ENCODE data around the gene RAP1GAP. TPM values are rescaled to one million over a fixed set of nuclear protein-coding genes. Genes with fewer than 3 reads are reported as not detected.

RAP1GAP gene
- total RNA-seq, 2 donors from 2014 or later = 0.38 to 1.2 TPM

DNA sequence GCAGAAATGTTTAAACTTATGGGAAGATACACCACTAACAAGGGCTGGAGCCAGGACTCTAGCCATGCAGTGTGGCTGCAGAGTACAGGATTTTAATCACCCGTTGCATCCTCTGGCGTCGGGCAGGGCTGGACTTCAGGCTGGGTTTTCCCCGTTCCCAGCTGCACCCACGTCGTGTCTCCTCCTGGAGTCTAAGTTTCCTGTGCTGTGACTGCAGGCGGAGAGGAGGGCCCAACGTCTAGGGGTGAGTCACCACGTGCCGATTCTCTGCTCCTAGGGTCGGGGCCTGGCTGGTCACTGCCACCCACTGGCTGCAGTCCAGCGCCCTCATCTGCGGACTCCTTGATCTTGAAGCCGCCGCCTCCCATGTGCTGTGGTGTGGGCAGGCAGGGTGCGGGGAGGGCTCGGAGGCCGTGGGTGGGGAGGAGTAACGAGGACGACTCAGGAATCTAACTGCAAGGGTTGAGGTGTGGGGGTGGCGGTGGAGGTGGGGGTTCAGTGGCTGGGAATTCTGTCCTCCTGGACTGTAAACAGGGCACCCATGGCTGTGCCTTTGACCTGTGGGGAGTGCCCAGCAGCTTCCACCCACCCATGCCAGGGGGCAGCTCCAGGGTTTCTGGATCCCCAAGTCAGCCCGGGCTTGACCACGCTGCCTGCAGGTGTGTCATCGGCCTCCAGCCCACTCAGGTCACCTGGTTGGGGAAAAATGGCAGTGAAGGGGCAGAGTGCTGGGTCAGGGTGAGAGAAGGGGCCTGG, 82.1 kb downstream of the RAP1GAP start:
- DNase-seq (ENCODE audit: low spot score) = peak; percentile 88
- intact Hi-C loops (cut with DNase I) = no loop called here

DNA sequence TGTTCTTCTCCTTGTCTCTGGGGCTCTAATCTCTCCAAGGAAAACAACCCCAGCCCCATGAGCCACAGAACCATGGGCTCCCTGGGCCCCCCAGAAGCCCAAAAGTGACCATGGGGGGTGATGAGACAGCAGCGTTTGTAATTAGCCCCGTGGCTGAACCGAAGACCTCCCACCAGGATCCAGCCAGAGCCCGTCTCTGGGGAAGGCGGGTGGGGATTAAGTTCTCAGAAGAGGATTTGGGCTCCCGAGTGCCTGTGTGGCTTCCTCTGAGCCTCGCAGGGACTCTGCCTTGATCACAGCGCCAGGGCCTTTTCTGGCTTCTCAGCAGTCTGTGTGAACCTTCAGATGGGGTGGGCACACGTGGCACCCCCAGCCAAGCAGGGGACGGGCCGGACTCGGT, 82.9 kb downstream of the RAP1GAP start:
- no peak for DNase-seq (ENCODE audit: low spot score)
- intact Hi-C loops (cut with DNase I) = no loop called here

DNA sequence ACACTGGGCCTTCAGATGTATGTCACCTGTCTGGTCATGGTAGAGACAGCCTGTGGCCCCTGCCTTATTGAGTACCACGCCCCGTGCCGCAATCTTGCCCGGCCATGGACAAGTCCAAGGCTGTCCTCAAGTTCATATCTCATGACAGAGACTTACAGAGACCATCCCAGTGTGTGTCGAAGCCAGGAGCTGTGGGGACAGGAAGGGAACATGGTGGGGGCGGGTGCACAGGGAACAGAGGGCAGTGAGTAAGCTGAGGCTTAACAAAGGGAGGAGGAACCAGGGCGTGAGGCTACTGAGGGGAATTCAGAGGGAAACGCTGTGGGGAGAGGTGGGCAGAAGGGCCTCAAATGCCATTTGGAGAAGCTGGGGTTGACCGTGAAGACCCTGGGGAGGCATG, 84.1 kb downstream of the RAP1GAP start:
- intact Hi-C loops (cut with DNase I) = no loop called here

DNA sequence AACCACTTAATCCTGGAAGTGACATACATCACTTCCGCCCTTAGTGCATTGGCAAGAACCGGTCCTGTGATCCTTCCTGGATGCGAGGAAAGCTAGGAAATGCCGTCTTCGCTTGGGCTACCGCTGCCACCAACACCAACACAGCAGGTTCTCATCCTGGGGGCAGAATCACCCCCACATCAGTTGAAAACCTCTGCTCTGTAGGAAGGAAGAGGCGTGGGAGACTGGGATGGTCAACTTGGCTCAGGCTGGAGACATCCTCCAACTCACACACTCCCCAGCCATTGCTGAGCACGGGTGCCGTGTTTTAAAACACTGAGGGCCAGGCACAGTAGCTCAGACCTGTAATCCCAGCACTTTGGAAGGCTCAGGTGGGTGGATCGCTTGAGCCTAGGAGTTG, 85.1 kb downstream of the RAP1GAP start:
- DNase-seq (ENCODE audit: low spot score) = no peak
- intact Hi-C loops (cut with DNase I) = no loop called here

More for the DNA sequence above, 84.1 kb downstream of the RAP1GAP start:
- no peak for DNase-seq (ENCODE audit: low spot score)

DNA sequence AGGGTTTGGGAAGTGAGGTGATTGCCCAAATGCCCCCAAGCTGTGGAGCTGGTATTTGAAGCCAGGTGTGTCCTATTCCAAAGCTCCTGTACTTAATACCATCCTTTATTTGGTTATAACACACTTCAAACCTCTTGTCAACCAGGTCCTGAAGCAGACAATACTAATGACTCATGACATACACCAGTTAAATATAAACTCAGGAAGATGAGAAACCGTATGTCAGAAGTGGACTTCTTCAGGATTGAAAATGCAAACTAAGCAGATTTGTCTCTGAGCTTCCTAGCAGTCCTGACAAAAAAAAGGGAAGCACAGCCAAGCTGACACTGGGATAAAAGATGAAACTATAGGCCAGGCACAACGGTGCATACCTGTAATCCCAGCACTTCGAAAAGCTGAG, 89.4 kb downstream of the RAP1GAP start:
- intact Hi-C loops (cut with DNase I) = no loop called here
- DNase-seq (ENCODE audit: low spot score) = no peak

DNA sequence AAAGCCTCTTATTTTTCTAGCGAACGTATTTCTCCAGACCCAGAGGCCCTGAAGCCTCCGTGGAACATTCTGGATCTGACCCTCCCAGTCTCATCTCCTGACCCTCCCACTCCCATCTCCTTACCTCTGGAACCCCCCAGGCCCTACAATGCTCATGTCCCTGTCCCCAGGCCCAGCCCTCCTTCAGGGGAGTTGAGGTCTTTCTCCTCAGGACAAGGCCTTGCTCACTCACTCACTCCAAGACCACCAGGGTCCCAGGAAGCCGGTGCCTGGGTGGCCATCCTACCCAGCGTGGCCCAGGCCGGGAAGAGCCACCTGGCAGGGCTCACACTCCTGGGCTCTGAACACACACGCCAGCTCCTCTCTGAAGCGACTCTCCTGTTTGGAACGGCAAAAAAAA, 91.2 kb downstream of the RAP1GAP start:
- no peak for DNase-seq (ENCODE audit: low spot score)
- intact Hi-C loops (cut with DNase I) = no loop called here

DNA sequence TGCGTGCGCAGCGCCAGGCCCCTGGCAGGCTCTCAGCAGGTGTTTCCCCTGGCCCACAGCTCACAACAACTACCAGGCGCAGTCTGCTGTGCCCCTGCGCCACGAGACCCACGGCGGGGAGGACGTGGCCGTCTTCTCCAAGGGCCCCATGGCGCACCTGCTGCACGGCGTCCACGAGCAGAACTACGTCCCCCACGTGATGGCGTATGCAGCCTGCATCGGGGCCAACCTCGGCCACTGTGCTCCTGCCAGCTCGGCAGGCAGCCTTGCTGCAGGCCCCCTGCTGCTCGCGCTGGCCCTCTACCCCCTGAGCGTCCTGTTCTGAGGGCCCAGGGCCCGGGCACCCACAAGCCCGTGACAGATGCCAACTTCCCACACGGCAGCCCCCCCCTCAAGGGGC, 91.8 kb downstream of the RAP1GAP start:
- intact Hi-C loops (cut with DNase I) = no loop called here
- no peak for DNase-seq (ENCODE audit: low spot score)

DNA sequence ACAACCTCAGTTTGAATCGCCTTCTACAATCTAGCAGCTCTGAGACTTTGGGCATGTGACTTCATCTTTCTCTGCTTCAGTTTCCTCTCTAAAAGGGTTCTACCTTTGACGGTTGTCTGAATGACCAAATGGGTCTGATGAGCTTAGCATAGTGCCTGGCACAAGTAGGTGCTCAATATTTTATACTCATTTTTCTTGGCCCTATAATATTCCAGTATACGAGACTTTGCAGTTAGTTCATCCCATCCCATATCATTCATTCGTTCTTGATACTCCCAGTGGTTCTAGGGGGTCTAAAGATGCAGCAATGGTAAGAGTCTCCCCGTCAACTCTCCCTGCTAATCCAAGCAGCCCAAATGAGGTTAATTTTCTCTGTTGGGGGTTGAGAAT, 92.4 kb downstream of the RAP1GAP start:
- intact Hi-C loops (cut with DNase I) = no loop called here
- no peak for DNase-seq (ENCODE audit: low spot score)

DNA sequence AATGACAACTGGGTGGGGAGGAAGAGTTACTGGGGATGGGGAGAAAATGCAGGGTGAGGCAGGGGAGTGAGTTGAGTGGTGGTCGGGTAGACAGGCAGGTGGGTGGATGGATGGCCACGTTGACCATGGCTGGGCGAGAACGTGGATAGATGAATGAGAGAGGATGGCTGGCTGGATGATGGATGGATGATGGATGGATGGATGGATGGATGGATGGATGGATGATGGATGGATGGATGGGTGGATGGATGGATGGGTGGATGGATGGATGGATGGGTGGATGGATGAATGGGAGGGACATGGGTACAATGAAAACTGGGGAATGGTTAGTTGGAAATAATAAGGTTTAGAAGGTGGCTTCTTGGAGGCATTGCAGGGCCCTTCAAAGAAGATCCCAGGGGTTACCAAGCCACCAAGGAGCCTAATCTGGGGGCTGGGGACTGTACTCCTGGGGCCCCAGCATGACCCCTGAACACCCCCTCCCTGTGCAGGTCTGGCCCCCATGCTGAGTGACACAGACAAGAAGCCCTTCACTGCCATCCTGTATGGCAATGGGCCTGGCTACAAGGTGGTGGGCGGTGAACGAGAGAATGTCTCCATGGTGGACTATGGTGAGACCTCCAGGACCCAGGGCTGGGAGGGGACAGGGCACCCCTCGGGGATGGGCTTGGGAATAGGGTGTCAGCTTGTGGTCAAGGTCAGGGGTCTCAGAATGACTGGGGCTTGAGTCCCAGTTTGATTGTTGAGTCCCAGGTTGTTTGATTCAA, 92.9 kb downstream of the RAP1GAP start:
- intact Hi-C loops (cut with DNase I) = no loop called here
- DNase-seq (ENCODE audit: low spot score) = no peak

DNA sequence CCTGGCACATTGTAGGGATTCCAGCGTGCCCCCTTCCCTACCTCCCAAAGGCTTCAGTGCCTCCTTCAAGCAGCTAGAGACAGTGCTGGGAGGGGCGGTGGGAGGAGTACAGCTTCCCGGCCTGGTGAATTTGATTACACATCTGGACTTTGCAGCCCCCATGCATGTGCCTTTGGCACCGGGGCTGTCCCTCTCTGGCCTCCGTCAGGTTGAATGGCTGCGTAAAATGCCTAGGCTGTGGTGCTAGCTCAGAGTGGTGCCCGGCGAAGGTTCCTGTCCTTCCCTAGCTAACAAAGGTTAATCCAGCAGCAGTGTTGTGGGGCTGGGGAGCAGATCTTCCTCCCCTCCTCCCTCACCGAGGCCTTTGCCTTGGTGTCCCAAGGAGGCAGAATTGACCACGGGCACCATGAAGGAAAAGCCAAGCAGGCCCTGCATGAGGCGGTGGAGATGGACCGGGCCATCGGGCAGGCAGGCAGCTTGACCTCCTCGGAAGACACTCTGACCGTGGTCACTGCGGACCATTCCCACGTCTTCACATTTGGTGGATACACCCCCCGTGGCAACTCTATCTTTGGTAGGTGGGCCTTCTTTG, 93.7 kb downstream of the RAP1GAP start:
- no peak for DNase-seq (ENCODE audit: low spot score)
- intact Hi-C loops (cut with DNase I) = no loop called here

DNA sequence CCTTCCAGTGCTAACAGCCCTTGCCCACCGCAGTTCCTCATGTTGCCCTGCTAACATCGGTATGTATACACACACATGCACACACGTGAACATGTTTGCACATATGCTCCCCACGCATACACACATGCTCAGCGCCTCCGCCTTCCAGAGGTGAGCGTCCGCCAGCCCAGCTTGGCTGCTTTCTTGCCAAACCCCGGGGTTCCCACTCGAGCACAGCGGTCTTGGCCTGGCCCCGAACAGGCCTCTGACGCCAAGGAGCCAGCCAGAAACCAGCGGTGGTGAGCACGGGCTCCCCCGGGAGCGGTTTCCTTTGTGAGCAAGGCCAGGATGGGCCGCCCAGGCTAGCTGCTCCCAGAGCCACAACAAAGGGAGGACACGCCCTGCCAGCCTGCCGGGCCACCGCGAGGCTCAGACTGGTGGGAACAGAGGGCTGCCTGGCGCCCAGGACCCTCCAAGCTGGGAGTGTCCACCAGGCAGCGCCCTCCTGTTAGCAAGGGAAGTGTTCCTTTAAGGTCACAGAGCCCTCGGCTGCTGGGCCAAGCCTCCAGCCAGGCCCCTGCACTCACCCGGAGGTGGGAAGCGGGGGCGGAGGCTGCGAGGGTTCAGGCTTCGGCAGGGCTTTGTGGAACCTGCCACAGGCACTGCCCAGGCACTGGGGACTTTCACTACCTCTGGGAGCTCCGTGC, 94.5 kb downstream of the RAP1GAP start:
- peak; percentile 87 for DNase-seq (ENCODE audit: low spot score)
- intact Hi-C loops (cut with DNase I) = no loop called here

DNA sequence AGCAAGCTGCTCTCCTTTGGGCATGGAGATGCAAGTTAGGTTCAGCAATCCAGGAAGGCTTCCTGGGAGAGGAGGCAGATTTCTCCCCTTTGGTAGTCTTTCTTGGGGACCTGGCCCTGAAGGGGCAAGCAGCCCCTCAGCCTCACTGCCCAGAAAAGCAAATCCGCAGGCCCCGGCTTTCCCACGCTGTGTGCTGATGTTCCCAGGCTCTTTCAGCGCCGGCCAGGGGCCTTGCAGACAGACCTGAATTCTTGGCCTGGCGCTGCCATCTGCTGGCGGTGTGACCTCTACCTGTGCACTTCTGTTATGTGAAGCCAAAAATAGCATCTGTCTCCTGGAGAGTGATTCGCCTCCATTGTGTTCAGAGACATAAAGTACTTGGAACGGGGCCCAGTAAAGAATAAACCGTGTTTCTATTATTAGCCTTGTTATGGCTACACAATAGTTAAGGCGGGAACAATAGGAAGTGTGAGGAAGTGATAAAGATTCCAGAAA, 95.1 kb downstream of the RAP1GAP start:
- DNase-seq (ENCODE audit: low spot score) = peak; percentile 93
- intact Hi-C loops (cut with DNase I) = loop anchor here in 1 of 2 donors (2.0 kb wide), 1 partner anchor 59 kb away; no protein-coding TSS in a partner anchor

DNA sequence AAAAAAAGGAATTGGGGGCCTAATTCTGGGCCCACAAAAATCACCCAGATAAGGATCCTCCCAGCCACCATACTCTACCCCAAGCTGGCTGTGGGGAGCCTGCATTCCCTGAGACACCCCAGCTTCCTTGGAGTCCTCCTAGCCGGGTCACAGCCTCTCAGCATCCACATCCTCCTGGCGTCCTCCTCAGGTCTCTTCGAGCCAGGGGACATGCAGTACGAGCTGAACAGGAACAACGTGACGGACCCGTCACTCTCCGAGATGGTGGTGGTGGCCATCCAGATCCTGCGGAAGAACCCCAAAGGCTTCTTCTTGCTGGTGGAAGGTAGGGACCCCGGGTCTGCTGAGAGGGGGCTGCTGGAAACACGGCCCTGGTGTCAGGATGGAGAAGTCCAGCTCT, 95.7 kb downstream of the RAP1GAP start:
- intact Hi-C loops (cut with DNase I) = loop anchor here in 1 of 2 donors (2.0 kb wide), 1 partner anchor 59 kb away; no protein-coding TSS in a partner anchor
- no peak for DNase-seq (ENCODE audit: low spot score)

DNA sequence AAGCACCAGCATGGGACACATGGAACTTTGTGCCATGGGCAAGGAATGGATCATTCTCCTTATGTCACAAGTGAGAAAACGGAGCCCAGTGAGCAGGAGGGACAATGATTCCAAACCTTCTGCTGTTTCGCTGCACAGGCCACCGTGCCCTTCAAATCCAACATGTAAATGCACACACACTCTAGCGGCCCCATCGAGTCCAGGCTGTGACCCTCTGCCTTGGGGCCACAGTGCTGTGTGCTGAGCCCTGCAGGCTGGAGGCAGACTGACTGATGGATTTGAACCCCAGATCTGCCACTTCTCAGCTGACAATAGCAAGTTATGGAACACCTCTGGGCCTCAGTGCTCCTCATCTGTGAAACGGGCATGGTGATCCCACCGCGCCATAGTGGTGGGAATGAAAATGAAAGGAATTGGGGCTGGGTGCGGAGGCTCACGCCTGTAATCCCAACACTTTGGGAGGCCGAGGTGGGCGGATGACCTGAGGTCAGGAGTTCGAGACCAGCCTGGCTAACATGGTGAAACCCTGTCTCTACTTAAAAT, 96.4 kb downstream of the RAP1GAP start:
- no peak for DNase-seq (ENCODE audit: low spot score)
- intact Hi-C loops (cut with DNase I) = loop anchor here in 1 of 2 donors (2.0 kb wide), 1 partner anchor 58 kb away; no protein-coding TSS in a partner anchor

DNA sequence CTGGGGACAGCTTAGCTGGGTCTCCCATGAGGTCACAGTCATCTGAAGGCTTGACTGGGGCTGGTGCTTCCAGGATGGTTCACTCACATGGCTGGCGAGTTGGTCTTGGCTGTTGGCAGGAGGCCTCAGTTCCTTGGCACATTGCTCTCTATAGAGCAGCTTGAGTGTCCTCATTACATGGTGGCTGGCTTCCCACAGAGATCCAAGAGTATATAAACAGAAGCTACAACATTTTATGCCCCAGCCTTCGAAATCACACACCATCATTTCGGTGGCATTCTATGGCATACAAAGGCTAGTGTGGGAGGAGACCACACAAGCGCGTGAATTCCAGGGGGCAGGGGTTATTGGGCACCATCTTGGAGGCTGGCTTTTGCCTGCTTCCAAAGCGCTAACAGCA, 96.9 kb downstream of the RAP1GAP start:
- no peak for DNase-seq (ENCODE audit: low spot score)
- intact Hi-C loops (cut with DNase I) = loop anchor here in 1 of 2 donors (2.0 kb wide), 1 partner anchor 57 kb away; no protein-coding TSS in a partner anchor

DNA sequence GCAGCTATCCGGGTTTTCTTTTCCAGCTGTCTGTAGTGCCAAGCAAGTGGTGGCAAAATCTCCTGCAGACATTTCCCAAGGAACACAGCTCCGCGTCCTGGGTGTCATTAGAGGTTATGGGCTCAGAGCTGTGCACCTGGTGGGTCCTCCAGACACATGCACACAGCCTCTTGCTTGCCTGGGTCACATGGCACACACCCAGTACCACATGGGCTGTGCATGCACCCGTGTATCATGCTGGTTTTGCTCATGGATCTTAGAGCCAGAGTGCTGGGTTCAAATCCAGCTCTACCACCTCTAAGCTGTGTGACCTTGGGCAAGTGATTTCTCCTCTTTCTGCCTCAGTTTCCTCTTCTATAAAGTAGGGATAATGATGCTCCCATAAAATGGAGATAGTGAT, 98.3 kb downstream of the RAP1GAP start:
- intact Hi-C loops (cut with DNase I) = no loop called here
- DNase-seq (ENCODE audit: low spot score) = no peak

DNA sequence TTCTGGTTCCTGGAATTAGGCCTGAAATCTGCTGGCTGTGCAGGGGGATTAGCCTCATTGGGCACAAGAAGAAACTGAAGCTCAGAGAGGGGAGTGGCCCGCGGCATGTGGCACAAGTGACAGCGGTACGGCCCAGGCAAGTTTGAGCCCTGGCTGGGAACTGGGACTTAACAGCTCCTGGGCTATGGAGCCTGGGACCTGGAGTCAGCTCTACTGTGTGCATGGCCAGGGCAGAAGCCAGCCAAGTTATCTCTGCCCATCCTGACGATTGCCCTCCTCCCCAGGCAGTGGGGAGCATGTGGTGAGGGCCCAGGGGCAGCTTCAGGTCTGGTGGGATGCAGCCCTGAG, 98.7 kb downstream of the RAP1GAP start:
- intact Hi-C loops (cut with DNase I) = no loop called here

DNA sequence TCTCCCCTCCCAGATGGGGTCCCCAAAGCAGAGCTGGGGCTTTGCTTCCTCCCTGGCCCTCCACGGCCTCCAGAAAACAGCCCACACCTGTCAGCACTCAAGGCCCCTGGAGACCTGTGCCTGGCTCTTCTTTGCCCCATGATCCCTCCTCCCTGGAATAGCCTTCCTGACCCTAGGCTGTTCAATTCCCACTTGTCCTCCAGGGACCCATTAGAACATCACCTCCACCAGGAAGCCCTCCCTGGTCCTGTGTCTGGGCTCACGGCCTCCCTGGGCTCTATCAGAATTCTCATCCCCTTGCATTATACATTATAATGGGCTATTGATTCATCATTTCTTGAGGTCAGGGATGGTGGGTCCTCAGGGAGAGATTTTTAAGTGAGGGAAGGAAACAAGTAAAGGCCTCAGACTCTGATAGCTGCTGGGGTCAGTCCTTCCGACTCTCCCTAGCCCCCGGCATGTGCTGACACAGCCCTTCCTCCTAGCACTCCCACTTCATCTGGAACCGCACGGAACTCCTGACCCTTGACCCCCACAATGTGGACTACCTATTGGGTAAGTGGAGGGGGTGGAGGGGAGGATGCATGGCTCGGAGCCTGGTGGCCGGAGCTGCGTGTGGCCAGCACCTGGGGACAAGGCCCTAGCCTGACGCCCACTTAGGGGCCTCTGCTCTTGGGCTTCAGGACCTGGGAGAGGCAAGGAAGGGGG, 99.2 kb downstream of the RAP1GAP start:
- intact Hi-C loops (cut with DNase I) = no loop called here
- DNase-seq (ENCODE audit: low spot score) = no peak

More for the DNA sequence above, 98.7 kb downstream of the RAP1GAP start:
- no peak for DNase-seq (ENCODE audit: low spot score)

Data from posterior vena cava (tissue), 2 donors.